K562 (cell line): ENCODE measurements around the gene PSMA5. TPM values are rescaled to one million over a fixed set of nuclear protein-coding genes. Genes with fewer than 3 reads are reported as not detected.
A peak's percentile ranks its signal among the peaks of the same experiment; 100 is the strongest.

Source experiments
- AFF4 ChIP-seq: sonication (generic); formaldehyde crosslinking; IDR thresholded peaks from 2 replicates; pipeline ENCODE4 v1.8.0; 2023; ENCODE audit warnings: mild to moderate bottlenecking, missing genetic modification reagents
- ERF ChIP-seq: fragments of 450-650 bp; formaldehyde crosslinking; IDR thresholded peaks from 2 replicates; pipeline ENCODE4 v1.4.0; 2020; ENCODE audit warnings: mild to moderate bottlenecking, mixed read lengths
- HMG20B ChIP-seq: fragments of 250-450 bp; sonication (Bioruptor Pico); IDR thresholded peaks from 2 replicates; pipeline ENCODE4 v1.5.0; 2021; ENCODE audit warnings: mild to moderate bottlenecking
- NFIC ChIP-seq: fragments of 450-650 bp; IDR thresholded peaks from 2 replicates; pipeline ENCODE4 v1.6.1; 2017; ENCODE audit warnings: mild to moderate bottlenecking, inconsistent platforms
- POLR2A ChIP-seq: fragments of 450-650 bp; conservative IDR thresholded peaks from 2 replicates; pipeline ENCODE4 v1.6.1; 2016
- SLC30A9 ChIP-seq: fragments of 250-450 bp; sonication (Bioruptor Pico); IDR thresholded peaks from 2 replicates; pipeline ENCODE4 v1.8.0; 2022; ENCODE audit warnings: mild to moderate bottlenecking, moderate library complexity
- SP2 ChIP-seq: IDR thresholded peaks from 2 replicates; pipeline ENCODE4 v1.6.1; 2011; ENCODE audit warnings: mild to moderate bottlenecking, low read depth, low read length, moderate library complexity; ENCODE audit not compliant: poor library complexity, severe bottlenecking; ENCODE audit errors: extremely low read depth
- XRCC5 ChIP-seq: fragments of 200-400 bp; formaldehyde crosslinking; IDR thresholded peaks from 2 replicates; pipeline ENCODE4 v1.6.1; 2017; ENCODE audit warnings: low read depth, mild to moderate bottlenecking, low read length
- ZNF124 ChIP-seq: sonication (generic); formaldehyde crosslinking; IDR thresholded peaks from 2 replicates; pipeline ENCODE4 v1.8.1; 2022; ENCODE audit warnings: missing genetic modification reagents
- ZNF699 ChIP-seq: fragments of 250-450 bp; sonication (Bioruptor Pico); IDR thresholded peaks from 2 replicates; pipeline ENCODE4 v1.8.0; 2021; ENCODE audit warnings: mild to moderate bottlenecking, moderate library complexity; ENCODE audit not compliant: insufficient replicate concordance
- polyA plus RNA-seq, 8 experiments: library from polyadenylated mRNA; depleted of rRNA in 4 of 8; stranded (reverse) in 5 of 8; unstranded in 3 of 8; fragments of >200 nt; fragmentation: Nextera tagmentation in 2 of 8; fragmentation: Illumina TruSeq in 1 of 8; extraction: Ambion mirVana in 2 of 8; extraction: Trizol in 1 of 8; gene quantifications; 2 replicates each; pipeline versions ENCODE4 v1.2.1 to v1.2.3, GENCODE V29; 2011 to 2014; ENCODE audit warnings: inconsistent platforms in 1 of 8, missing spikeins in 1 of 8
- total RNA-seq, 7 experiments: library from RNA; depleted of rRNA in 6 of 7; stranded (reverse); fragments of >200 nt in 6 of 7; fragmentation: Illumina TruSeq in 2 of 7; extraction: Trizol in 2 of 7; gene quantifications; 2 replicates each; pipeline versions ENCODE4 v1.2.1 to v1.2.3, GENCODE V29; 2011 to 2021; ENCODE audit warnings: low replicate concordance in 1 of 7
- TF ChIP-seq, protein P1 (sequence below): fragments of 450-650 bp; formaldehyde crosslinking; IDR thresholded peaks from 2 replicates; pipeline ENCODE4 v1.4.0; 2020; ENCODE audit warnings: mild to moderate bottlenecking, mixed read lengths
- TF ChIP-seq, protein P2 (sequence below): fragments of 250-450 bp; sonication (Bioruptor Pico); IDR thresholded peaks from 2 replicates; pipeline ENCODE4 v1.8.0; 2022; ENCODE audit warnings: moderate library complexity, mild to moderate bottlenecking, inconsistent platforms

The PSMA5 gene
- total and polyA plus RNA-seq, 9 of the 15 experiments (the other 6 are each of a cell fraction or from before 2014, with no cell fraction given) = 82.6 to 542 (median 287) TPM

DNA sequence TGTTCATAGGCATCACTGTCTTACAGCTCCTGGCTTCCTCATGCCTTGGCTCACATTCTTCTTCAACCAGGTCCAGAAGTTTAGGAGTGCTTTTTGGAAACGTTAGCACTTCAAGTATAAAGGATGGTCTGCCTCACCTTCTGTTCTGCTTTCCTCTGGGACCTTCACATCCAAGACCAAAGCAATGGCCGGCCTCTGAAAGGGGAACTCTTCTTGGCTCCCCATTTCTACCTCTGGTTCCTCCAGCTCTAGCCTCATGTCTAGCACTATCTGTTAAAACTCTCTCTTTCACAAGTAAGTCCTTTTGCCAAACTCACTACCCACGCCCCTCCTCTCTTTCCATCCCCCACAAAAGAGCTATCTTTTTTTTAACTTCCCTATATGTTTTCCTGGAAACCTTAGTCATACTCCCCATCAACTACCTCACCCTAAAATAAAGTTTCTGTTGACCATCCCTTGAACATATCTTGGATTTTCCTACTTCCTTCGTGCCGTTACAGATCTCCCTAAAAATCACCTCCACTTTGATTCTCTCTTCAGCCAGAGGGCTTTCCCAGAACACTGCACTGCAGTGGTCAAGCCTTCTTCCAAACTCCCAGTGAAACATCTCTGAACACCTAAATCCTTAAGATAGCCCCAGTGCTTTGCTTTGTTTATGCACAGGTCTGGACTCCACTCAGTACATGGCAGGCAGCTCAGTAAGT, 36.5 kb downstream of the PSMA5 start (continued):
- no peak for TF ChIP-seq SP2
- TF ChIP-seq HMG20B (CRISPR knock-in tag) = no peak
- no peak for TF ChIP-seq ZNF124 (CRISPR knock-in tag)
- no peak for TF ChIP-seq ZNF699 (CRISPR knock-in tag)
- no peak for TF ChIP-seq XRCC5
- peak; percentile 55 for TF ChIP-seq ERF (CRISPR knock-in tag)
- TF ChIP-seq, protein P1, sequence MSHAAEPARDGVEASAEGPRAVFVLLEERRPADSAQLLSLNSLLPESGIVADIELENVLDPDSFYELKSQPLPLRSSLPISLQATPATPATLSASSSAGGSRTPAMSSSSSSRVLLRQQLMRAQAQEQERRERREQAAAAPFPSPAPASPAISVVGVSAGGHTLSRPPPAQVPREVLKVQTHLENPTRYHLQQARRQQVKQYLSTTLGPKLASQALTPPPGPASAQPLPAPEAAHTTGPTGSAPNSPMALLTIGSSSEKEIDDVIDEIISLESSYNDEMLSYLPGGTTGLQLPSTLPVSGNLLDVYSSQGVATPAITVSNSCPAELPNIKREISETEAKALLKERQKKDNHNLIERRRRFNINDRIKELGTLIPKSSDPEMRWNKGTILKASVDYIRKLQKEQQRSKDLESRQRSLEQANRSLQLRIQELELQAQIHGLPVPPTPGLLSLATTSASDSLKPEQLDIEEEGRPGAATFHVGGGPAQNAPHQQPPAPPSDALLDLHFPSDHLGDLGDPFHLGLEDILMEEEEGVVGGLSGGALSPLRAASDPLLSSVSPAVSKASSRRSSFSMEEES (CRISPR knock-in tag) = peak; percentile 33; the same call in 1 of the 2 replicates
- TF ChIP-seq AFF4 (CRISPR knock-in tag) = no peak
- TF ChIP-seq, protein P2, sequence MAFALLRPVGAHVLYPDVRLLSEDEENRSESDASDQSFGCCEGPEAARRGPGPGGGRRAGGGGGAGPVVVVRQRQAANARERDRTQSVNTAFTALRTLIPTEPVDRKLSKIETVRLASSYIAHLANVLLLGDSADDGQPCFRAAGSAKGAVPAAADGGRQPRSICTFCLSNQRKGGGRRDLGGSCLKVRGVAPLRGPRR (CRISPR knock-in tag) = no peak
- TF ChIP-seq POLR2A = peak; percentile 93
- TF ChIP-seq SLC30A9 (CRISPR knock-in tag) = no peak
- TF ChIP-seq NFIC = peak; percentile 59
